Liver (tissue), 9 donors: ENCODE results near the gene PRTFDC1. TPM values are rescaled to one million over a fixed set of nuclear protein-coding genes. Genes with fewer than 3 reads are reported as not detected.

Source experiments
- DNase-seq: peaks from one replicate; pipeline ENCODE4 v3.0.0-alpha.2; 2017; ENCODE audit warnings: low spot score
- H3K27ac ChIP-seq, 2 donors: one replicate each; pipeline ENCODE4 v1.7.0; 2013; ENCODE audit warnings: inconsistent platforms in 2 of 2, low read length in 2 of 2, control low read depth in 1 of 2, low read depth in 1 of 2, mild to moderate bottlenecking in 1 of 2
- H3K27me3 ChIP-seq, 4 donors: one replicate each; pipeline versions ENCODE4 v1.6.1 to v1.7.0; 2013; ENCODE audit warnings: low read length in 3 of 4, inconsistent platforms in 1 of 4, mild to moderate bottlenecking in 1 of 4, moderate library complexity in 1 of 4; ENCODE audit not compliant: control insufficient read depth in 4 of 4, insufficient read depth in 4 of 4
- H3K36me3 ChIP-seq, 4 donors: one replicate each; pipeline versions ENCODE4 v1.6.1 to v1.7.0; 2013; ENCODE audit warnings: low read length in 3 of 4, mild to moderate bottlenecking in 3 of 4, low read depth in 1 of 4, moderate library complexity in 1 of 4; ENCODE audit not compliant: control insufficient read depth in 4 of 4, insufficient read depth in 3 of 4
- H3K4me1 ChIP-seq, 4 donors: one replicate each; pipeline versions ENCODE4 v1.6.1 to v1.7.0; 2013; ENCODE audit warnings: low read length in 3 of 4, mild to moderate bottlenecking in 3 of 4, moderate library complexity in 1 of 4; ENCODE audit not compliant: control insufficient read depth in 4 of 4, insufficient read depth in 4 of 4
- H3K4me3 ChIP-seq, 3 donors: one replicate each; pipeline versions ENCODE4 v1.6.1 to v1.7.0; 2013; ENCODE audit warnings: low read length in 3 of 3, control low read depth in 1 of 3, low read depth in 1 of 3, mild to moderate bottlenecking in 1 of 3
- H3K9ac ChIP-seq, 2 donors: one replicate each; pipeline ENCODE4 v1.7.0; 2013; ENCODE audit warnings: low read length in 2 of 2, mild to moderate bottlenecking in 2 of 2, moderate library complexity in 2 of 2, control low read depth in 1 of 2, low read depth in 1 of 2
- H3K9me3 ChIP-seq, 4 donors: one replicate each; pipeline versions ENCODE4 v1.6.1 to v1.7.0; 2013; ENCODE audit warnings: low read length in 3 of 4; ENCODE audit not compliant: control insufficient read depth in 4 of 4
- FOXA2 ChIP-seq: IDR thresholded peaks from 2 replicates; pipeline ENCODE4 v1.6.1; 2016; ENCODE audit warnings: antibody characterized with exemption
- GABPA ChIP-seq, 2 donors: IDR thresholded peaks in 1 of 2; conservative IDR thresholded peaks in 1 of 2; 2 replicates each; pipeline ENCODE4 v1.6.1; 2016; ENCODE audit warnings: antibody characterized with exemption in 2 of 2, mild to moderate bottlenecking in 1 of 2, moderate library complexity in 1 of 2
- HNF4A ChIP-seq, 2 donors: conservative IDR thresholded peaks; 2 replicates each; pipeline ENCODE4 v1.6.1; 2016; ENCODE audit warnings: antibody characterized with exemption in 2 of 2, mild to moderate bottlenecking in 2 of 2
- JUND ChIP-seq, 2 donors: IDR thresholded peaks; 2 replicates each; pipeline ENCODE4 v1.6.1; 2016; ENCODE audit warnings: antibody characterized with exemption in 2 of 2
- RXRA ChIP-seq, 2 donors: IDR thresholded peaks; 2 replicates each; pipeline ENCODE4 v1.6.1; 2017 to 2018; ENCODE audit warnings: antibody characterized with exemption in 2 of 2, mild to moderate bottlenecking in 1 of 2
- YY1 ChIP-seq: IDR thresholded peaks from 2 replicates; pipeline ENCODE4 v1.6.1; 2016; ENCODE audit warnings: antibody characterized with exemption, mild to moderate bottlenecking
- WGBS: extraction: QIAGEN DNeasy Blood & Tissue Kit; methylation state at CpG from one replicate; pipeline ENCODE4 v1.1.7; 2013; 5-methylcytosine and 5-hydroxymethylcytosine counted together
- polyA plus RNA-seq, 2 donors: library from polyadenylated mRNA; stranded (reverse) in 1 of 2; unstranded in 1 of 2; fragments of 200-250 nt in 1 of 2; fragments of >200 nt in 1 of 2; fragmentation: Nextera tagmentation in 1 of 2; extraction: Ambion mirVana in 1 of 2; gene quantifications; one replicate each; pipeline versions ENCODE4 v1.2.1 to v1.2.3, GENCODE V29; 2013 to 2015
- total RNA-seq, 2 donors: library from RNA; depleted of rRNA; stranded (reverse); fragments of >200 nt; gene quantifications; one replicate each; pipeline ENCODE4 v1.2.3, GENCODE V29; 2014
- TF ChIP-seq, protein P1 (sequence below): IDR thresholded peaks from 2 replicates; pipeline ENCODE4 v1.6.1; 2016; ENCODE audit warnings: antibody characterized with exemption
- TF ChIP-seq, protein P2 (sequence below): IDR thresholded peaks from 2 replicates; pipeline ENCODE4 v1.6.1; 2016; ENCODE audit warnings: antibody characterized with exemption
- TF ChIP-seq, protein P3 (sequence below): fragments of 150-350 bp; IDR thresholded peaks from 2 replicates; pipeline ENCODE4 v1.5.1; 2017; ENCODE audit warnings: improper control_type of control experiment, low read depth, low read length; ENCODE audit not compliant: missing input control
- donor health status: healthy.
- donor health status: healthy.
- donor health status: healthy.
- donor health status: healthy.
- donor health status: healthy.

Gene PRTFDC1
- total and polyA plus RNA-seq, 4 donors = 0.93 to 3.1 (median 1.9) TPM

DNA sequence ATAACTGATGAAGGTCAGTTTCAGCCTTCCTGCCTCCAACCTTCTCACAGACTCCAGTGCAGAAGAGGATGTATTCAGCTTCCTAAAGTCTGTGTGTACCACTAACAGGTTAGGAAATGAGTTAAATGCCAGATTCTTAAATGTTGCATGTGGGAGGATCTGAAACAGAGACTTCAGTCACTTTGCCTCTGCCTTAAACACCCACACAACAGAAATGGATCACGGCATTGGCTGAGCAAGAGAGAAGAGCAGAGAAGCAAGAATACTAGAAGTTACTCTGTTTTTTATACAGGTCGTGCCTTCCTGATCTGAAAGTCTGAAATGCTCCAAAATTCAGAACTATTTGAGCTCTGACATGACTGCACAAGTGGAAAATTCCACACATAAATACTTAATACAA is 129.8 kb downstream of the PRTFDC1 start:
- Histone ChIP-seq H3K9ac (no peak overlapping the region), H3K4me3 (no peak overlapping the region), H3K27ac (no peak overlapping the region), H3K36me3 (no peaks in the 10 kb centered on the region), H3K9me3 (no peaks in the 10 kb centered on the region), H3K4me1 (no peaks in the 10 kb centered on the region), H3K27me3 (no peaks in the 10 kb centered on the region)
- 79% methylated on average over 2 of the region's 2 CpGs for WGBS
- DNase-seq = no peak
- TF ChIP-seq JUND (IDR thresholded peaks at IDR 0.05) (no peak), RXRA (IDR thresholded peaks at IDR 0.05) (no peak), YY1 (no peak), HNF4A (conservative IDR thresholded peaks at IDR 0.05) (no peak)
- TF ChIP-seq, protein P1, sequence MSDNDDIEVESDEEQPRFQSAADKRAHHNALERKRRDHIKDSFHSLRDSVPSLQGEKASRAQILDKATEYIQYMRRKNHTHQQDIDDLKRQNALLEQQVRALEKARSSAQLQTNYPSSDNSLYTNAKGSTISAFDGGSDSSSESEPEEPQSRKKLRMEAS = no peak
- TF ChIP-seq, protein P2, sequence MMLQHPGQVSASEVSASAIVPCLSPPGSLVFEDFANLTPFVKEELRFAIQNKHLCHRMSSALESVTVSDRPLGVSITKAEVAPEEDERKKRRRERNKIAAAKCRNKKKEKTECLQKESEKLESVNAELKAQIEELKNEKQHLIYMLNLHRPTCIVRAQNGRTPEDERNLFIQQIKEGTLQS = no peak
- TF ChIP-seq, protein P3, sequence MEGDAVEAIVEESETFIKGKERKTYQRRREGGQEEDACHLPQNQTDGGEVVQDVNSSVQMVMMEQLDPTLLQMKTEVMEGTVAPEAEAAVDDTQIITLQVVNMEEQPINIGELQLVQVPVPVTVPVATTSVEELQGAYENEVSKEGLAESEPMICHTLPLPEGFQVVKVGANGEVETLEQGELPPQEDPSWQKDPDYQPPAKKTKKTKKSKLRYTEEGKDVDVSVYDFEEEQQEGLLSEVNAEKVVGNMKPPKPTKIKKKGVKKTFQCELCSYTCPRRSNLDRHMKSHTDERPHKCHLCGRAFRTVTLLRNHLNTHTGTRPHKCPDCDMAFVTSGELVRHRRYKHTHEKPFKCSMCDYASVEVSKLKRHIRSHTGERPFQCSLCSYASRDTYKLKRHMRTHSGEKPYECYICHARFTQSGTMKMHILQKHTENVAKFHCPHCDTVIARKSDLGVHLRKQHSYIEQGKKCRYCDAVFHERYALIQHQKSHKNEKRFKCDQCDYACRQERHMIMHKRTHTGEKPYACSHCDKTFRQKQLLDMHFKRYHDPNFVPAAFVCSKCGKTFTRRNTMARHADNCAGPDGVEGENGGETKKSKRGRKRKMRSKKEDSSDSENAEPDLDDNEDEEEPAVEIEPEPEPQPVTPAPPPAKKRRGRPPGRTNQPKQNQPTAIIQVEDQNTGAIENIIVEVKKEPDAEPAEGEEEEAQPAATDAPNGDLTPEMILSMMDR = no peak

DNA sequence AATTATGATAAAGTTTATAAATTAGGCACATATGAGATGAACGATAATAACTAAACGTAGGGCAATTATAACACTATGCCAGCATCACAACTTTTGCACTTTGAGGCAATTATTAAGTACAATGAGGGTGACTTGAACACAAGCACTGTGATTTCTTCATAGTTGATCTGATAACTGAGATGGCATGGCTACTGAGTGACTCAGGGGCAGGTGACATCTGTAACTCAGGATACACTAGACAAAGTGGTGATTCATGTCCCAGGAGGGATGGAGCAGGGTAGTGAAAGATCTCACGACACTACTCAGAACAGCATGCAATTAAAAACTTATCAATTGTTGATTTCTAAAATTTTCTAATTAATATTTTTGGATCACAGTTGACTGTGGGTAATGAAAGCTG is 130.4 kb downstream of the PRTFDC1 start:
- TF ChIP-seq FOXA2 (no peak), GABPA (IDR thresholded peaks at IDR 0.05 in 1 of 2, conservative IDR thresholded peaks at IDR 0.05 in 1 of 2) (no peak)
- TF ChIP-seq, protein P1 = no peak
- 91% methylated on average over 3 of the region's 3 CpGs for WGBS

DNA sequence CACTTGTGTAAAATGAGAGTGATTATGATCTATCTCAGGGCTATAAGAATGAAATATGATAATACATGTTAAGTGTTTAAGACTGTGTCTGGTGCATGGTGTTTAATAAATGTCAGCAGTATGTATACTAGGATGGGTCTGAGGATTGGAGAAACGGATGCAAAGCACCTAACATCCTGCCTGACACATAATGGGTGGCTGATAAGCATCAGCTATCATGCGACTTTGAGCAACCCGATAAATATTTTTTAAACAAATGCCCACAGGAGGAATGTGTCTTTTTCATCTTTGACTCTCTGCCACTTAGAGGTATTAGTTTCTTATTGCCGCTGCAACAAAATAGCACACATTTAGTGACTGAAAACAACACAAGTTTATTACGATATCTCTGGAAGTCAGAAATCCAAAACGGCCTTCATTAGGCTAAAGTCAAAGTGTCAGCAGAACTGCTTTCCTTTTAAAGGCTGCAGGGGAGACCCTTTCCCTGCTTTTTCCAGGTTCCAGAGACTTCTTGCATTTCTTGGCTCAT is 135.5 kb downstream of the PRTFDC1 start:
- Histone ChIP-seq H3K9ac (no peak overlapping the region), H3K4me3 (no peak overlapping the region), H3K4me1 (no peaks in the 10 kb centered on the region), H3K27me3 (no peaks in the 10 kb centered on the region), H3K9me3 (no peaks in the 10 kb centered on the region), H3K36me3 (no peaks in the 10 kb centered on the region), H3K27ac (no peak overlapping the region)
- no peak for DNase-seq
- TF ChIP-seq, protein P1 = no peak
- no peak for TF ChIP-seq RXRA (IDR thresholded peaks at IDR 0.05)
- TF ChIP-seq, protein P3 = no peak
- 91% methylated on average over 6 of the region's 6 CpGs for WGBS

More for the DNA sequence above, 130.4 kb downstream of the PRTFDC1 start:
- Histone ChIP-seq H3K27me3 (no peaks in the 10 kb centered on the region), H3K9ac (no peak overlapping the region), H3K9me3 (no peaks in the 10 kb centered on the region), H3K4me1 (no peaks in the 10 kb centered on the region), H3K27ac (no peak overlapping the region), H3K36me3 (no peaks in the 10 kb centered on the region), H3K4me3 (no peak overlapping the region)
- DNase-seq = no peak
